Common myeloid progenitor, CD34-positive (primary cell): ENCODE measurements around the gene GRN.
A peak's percentile ranks its signal among the peaks of the same experiment; 100 is the strongest.

Experiments used
- CTCF ChIA-PET: fragments of 350-600 bp; sonication (Branson Sonifier 250); formaldehyde crosslinking; loops from one replicate; lab custom pipeline; 2021; ENCODE audit warnings: antibody characterized with exemption; lab: Charles Lee
- POLR2A ChIA-PET: fragments of 350-600 bp; sonication (Branson Sonifier 250); formaldehyde crosslinking; loops from one replicate; lab custom pipeline; 2021; ENCODE audit warnings: antibody characterized with exemption; lab: Charles Lee
- DNase-seq, 3 donors: peaks; one replicate each; pipeline versions ENCODE4 v3.0.0 to v3.0.0-alpha.2; 2013
- H3K27ac ChIP-seq, 2 experiments: 1 replicate in 1 of 2; 2 replicates in 1 of 2; pipeline ENCODE4 v1.7.0; 2013; ENCODE audit warnings: inconsistent platforms in 2 of 2, low read length in 2 of 2, mild to moderate bottlenecking in 2 of 2, low read depth in 1 of 2, moderate library complexity in 1 of 2; ENCODE audit not compliant: severe bottlenecking in 2 of 2, insufficient read depth in 1 of 2, poor library complexity in 1 of 2
- H3K27me3 ChIP-seq, 5 experiments: replicated peaks in 2 of 5; 1 replicate in 3 of 5; 2 replicates in 2 of 5; pipeline versions ENCODE4 v1.6.1 to v1.7.0; 2013; ENCODE audit warnings: low read length in 4 of 5, mild to moderate bottlenecking in 2 of 5, moderate library complexity in 2 of 5, inconsistent platforms in 1 of 5; ENCODE audit not compliant: insufficient read depth in 5 of 5, control insufficient read depth in 4 of 5
- H3K36me3 ChIP-seq, 4 experiments: 1 replicate in 2 of 4; 2 replicates in 2 of 4; pipeline versions ENCODE4 v1.6.1 to v1.7.0; 2013; ENCODE audit warnings: low read length in 3 of 4, control low read depth in 1 of 4, mild to moderate bottlenecking in 1 of 4; ENCODE audit not compliant: control insufficient read depth in 4 of 4, insufficient read depth in 4 of 4
- H3K4me1 ChIP-seq, 4 experiments: 1 replicate in 3 of 4; 2 replicates in 1 of 4; pipeline versions ENCODE4 v1.6.1 to v1.7.1; 2013; ENCODE audit warnings: low read length in 3 of 4, mild to moderate bottlenecking in 3 of 4, control low read depth in 1 of 4, inconsistent platforms in 1 of 4, moderate library complexity in 1 of 4; ENCODE audit not compliant: control insufficient read depth in 4 of 4, insufficient read depth in 4 of 4; ENCODE audit errors: control extremely low read depth in 1 of 4
- H3K4me3 ChIP-seq, 7 experiments: 1 replicate in 4 of 7; 2 replicates in 3 of 7; pipeline versions ENCODE4 v1.5.1 to v1.7.0; 2013; ENCODE audit warnings: mild to moderate bottlenecking in 7 of 7, low read length in 6 of 7, moderate library complexity in 6 of 7, inconsistent platforms in 2 of 7, low read depth in 2 of 7, control low read depth in 1 of 7; ENCODE audit not compliant: insufficient read depth in 4 of 7, control insufficient read depth in 1 of 7; ENCODE audit errors: extremely low read depth in 1 of 7
- H3K9me3 ChIP-seq, 5 experiments: 1 replicate in 4 of 5; 2 replicates in 1 of 5; pipeline versions ENCODE4 v1.6.1 to v1.7.1; 2013; ENCODE audit warnings: low read length in 4 of 5, mild to moderate bottlenecking in 2 of 5, inconsistent platforms in 1 of 5, low read depth in 1 of 5, moderate library complexity in 1 of 5; ENCODE audit not compliant: control insufficient read depth in 4 of 5, insufficient read depth in 2 of 5; ENCODE audit errors: control extremely low read depth in 1 of 5
- WGBS: methylation state at CpG from one replicate; pipeline ENCODE4 v1.1.5; 2013; ENCODE audit not compliant: insufficient coverage; 5-methylcytosine and 5-hydroxymethylcytosine counted together

The GRN gene

GRCh38 chr17:44359458-44360143 is 14.5 kb downstream of the GRN start:
- no peak overlapping the region for H3K27ac ChIP-seq
- DNase-seq = no peak
- no peaks in the 10 kb centered on the region for H3K9me3 ChIP-seq
- H3K27me3 ChIP-seq = no peaks in the 10 kb centered on the region
- no peak overlapping the region for H3K4me3 ChIP-seq
- 96% methylated on average over 4 of the region's 14 CpGs for WGBS
- peaks cover 0 to 7% (median 3%) of the 10 kb centered on the region in 4 experiments for H3K36me3 ChIP-seq
- CTCF ChIA-PET = interaction anchor here (1.0 to 5.0 kb wide), 11 partner anchors 8 to 380 kb away, joined by 3 to 21 read pairs (median 5); partner anchors contain the start of gene GRN
- POLR2A ChIA-PET = interaction anchor here (0.6 to 1.3 kb wide), 2 partner anchors 9 to 28 kb away, joined by 3 to 5 read pairs; no protein-coding TSS in a partner anchor
- peaks cover 0 to 36% (median 21%) of the 10 kb centered on the region in 4 experiments for H3K4me1 ChIP-seq

GRCh38 chr17:44360144-44360533 is 15.0 kb downstream of the GRN start:
- no peak overlapping the region for H3K4me3 ChIP-seq
- 76% methylated on average over 5 of the region's 6 CpGs for WGBS
- peaks cover 0 to 35% (median 19%) of the 10 kb centered on the region in 4 experiments for H3K4me1 ChIP-seq
- H3K27ac ChIP-seq = no peak overlapping the region
- peaks cover 0 to 3% (median 0%) of the 10 kb centered on the region in 5 experiments for H3K27me3 ChIP-seq
- CTCF ChIA-PET = interaction anchor here (1.0 to 5.0 kb wide), 9 partner anchors 9 to 163 kb away, joined by 3 to 21 read pairs (median 5); partner anchors contain the start of gene GRN
- POLR2A ChIA-PET = interaction anchor here (0.6 to 1.3 kb wide), 2 partner anchors 9 to 27 kb away, joined by 3 to 5 read pairs; no protein-coding TSS in a partner anchor
- DNase-seq = no peak
- H3K36me3 ChIP-seq = peaks cover 0 to 7% (median 3%) of the 10 kb centered on the region in 4 experiments
- H3K9me3 ChIP-seq = no peaks in the 10 kb centered on the region

- Histone ChIP-seq H3K9me3 (no peaks in the 10 kb centered on the region), H3K4me3 (no peak overlapping the region), H3K36me3 (peaks cover 0 to 6% (median 3%) of the 10 kb centered on the region in 4 experiments), H3K27me3 (peaks cover 0 to 3% (median 0%) of the 10 kb centered on the region in 5 experiments), H3K4me1 (peaks cover 0 to 32% (median 18%) of the 10 kb centered on the region in 4 experiments), H3K27ac (no peak overlapping the region)
- CTCF ChIA-PET = interaction anchor here (1.1 to 5.0 kb wide), 5 partner anchors 10 to 163 kb away, joined by 3 to 21 read pairs (median 5); no protein-coding TSS in a partner anchor
- no CpG with 5 or more reads among the region's 5 CpGs for WGBS
- POLR2A ChIA-PET = no interaction called here
- DNase-seq = no peak
Measured at GRCh38 chr17:44360826-44361225, 15.7 kb downstream of the GRN start.

GRCh38 chr17:44361292-44362260 is 16.5 kb downstream of the GRN start:
- no peak for DNase-seq
- CTCF ChIA-PET = interaction anchor here (0.9 to 5.0 kb wide), 9 partner anchors 10 to 162 kb away, joined by 3 to 21 read pairs (median 7); partner anchors contain the start of gene GRN
- Histone ChIP-seq H3K4me3 (peak overlapping the region in 3 of 7 experiments; percentile 75 to 84 (median 80)), H3K4me1 (peaks cover 0 to 32% (median 18%) of the 10 kb centered on the region in 4 experiments), H3K27ac (no peak overlapping the region), H3K27me3 (peaks cover 0 to 3% (median 0%) of the 10 kb centered on the region in 5 experiments), H3K36me3 (peaks cover 0 to 6% (median 1%) of the 10 kb centered on the region in 4 experiments), H3K9me3 (no peaks in the 10 kb centered on the region)
- 87% methylated on average over 5 of the region's 11 CpGs for WGBS
- POLR2A ChIA-PET = interaction anchor here (0.5 kb wide), 1 partner anchor 449 kb away, joined by 3 read pairs; no protein-coding TSS in a partner anchor

- Histone ChIP-seq H3K4me1 (peaks cover 0 to 32% (median 18%) of the 10 kb centered on the region in 4 experiments), H3K36me3 (peaks cover 0 to 6% (median 1%) of the 10 kb centered on the region in 4 experiments), H3K27ac (peak overlapping the region in 1 of 2 experiments; percentile 54), H3K4me3 (peak overlapping the region in 5 of 7 experiments; percentile 67 to 84 (median 75)), H3K27me3 (peaks cover 0 to 3% (median 0%) of the 10 kb centered on the region in 5 experiments), H3K9me3 (no peaks in the 10 kb centered on the region)
- POLR2A ChIA-PET = no interaction called here
- WGBS = 17% methylated on average over 4 of the region's 11 CpGs
- DNase-seq = no peak
- CTCF ChIA-PET = interaction anchor here (0.9 to 5.0 kb wide), 10 partner anchors 11 to 159 kb away, joined by 3 to 21 read pairs (median 6); partner anchors contain the start of gene GRN
Measured at GRCh38 chr17:44362459-44362948, 17.4 kb downstream of the GRN start.

GRCh38 chr17:44362949-44363612 is 18.0 kb downstream of the GRN start:
- peak overlapping the region in 1 of 2 experiments; percentile 54 for H3K27ac ChIP-seq
- ChIA-PET POLR2A (no interaction called here), CTCF (interaction anchor here (0.9 to 5.0 kb wide), 14 partner anchors 12 to 160 kb away, joined by 3 to 21 read pairs (median 4); partner anchors contain the start of gene GRN)
- H3K27me3 ChIP-seq = peaks cover 0 to 3% (median 0%) of the 10 kb centered on the region in 5 experiments
- peaks cover 0 to 6% (median 1%) of the 10 kb centered on the region in 4 experiments for H3K36me3 ChIP-seq
- 0% methylated on average over 16 of the region's 45 CpGs for WGBS
- peak overlapping the region; percentile 57 to 84 (median 70) for H3K4me3 ChIP-seq
- H3K4me1 ChIP-seq = peaks cover 0 to 32% (median 18%) of the 10 kb centered on the region in 4 experiments
- peak; percentile 16 to 35 (median 33) for DNase-seq
- no peaks in the 10 kb centered on the region for H3K9me3 ChIP-seq
